ENCODE measurements around the gene CHD9.

The CHD9 gene

DNA sequence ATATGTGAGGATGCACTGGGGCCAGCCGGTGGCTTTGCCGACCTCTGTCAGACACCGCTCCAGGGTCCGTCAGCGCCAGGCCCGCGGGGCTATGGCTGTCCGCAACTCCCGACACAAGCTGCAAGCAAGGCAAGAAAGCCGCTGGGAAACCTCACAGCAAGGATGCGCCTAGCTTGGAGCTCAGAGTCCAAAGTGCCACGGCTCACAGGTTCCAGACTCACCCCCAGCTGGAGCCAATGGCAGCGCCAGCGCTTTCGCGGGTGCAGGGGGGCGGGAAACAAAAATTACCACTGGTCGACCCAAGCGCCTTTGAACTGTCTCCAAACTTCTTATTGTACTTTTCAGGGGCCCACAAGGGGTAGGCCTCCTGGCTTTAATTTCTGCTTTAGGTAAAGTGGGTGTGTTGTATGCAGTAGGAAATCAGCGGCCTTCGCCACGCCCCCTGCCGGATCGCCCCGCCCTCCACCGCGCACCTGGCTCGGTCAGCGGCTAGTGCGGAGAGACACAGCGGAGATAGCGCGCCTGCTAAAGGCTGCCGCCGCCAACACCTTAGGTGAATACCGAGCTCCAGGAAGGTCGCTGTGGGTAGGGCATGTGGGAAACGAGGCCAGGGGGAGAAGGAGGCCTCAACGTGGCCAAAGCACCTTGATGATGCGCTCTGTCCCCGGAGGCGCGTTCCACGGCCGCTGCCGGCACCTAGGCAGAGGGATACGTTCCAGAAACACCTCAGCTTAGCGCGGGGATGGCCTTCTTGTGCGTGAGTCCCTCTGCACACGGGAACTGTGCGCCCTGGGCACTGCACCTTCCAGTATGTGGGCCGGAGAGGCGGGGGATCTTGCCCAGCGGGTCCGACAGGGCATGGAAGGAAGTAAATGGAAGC lies 318.4 kb downstream of the CHD9 start:
- DNase-seq (ENCODE audit: low read depth) = peak; percentile 69

DNA sequence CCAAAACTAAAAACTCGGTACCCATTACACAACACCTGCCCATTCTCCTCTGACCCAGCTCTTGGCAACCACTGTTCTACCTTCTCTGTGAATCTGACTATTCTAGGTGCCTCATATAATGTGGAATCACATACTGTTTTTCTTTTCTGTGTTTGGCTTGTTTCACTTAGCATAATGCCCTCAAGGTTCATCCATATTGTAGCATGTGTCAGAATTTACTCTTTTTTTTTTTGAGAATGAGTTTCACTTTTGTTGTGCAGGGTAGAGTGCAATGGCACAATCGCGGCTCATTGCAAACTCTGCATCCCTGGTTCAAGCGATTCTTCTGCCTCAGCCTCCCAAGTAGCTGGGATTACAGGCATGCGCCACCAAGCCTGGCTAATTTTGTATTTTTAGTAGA lies 320.0 kb downstream of the CHD9 start:
- DNase-seq (ENCODE audit: low read depth) = no peak

DNA sequence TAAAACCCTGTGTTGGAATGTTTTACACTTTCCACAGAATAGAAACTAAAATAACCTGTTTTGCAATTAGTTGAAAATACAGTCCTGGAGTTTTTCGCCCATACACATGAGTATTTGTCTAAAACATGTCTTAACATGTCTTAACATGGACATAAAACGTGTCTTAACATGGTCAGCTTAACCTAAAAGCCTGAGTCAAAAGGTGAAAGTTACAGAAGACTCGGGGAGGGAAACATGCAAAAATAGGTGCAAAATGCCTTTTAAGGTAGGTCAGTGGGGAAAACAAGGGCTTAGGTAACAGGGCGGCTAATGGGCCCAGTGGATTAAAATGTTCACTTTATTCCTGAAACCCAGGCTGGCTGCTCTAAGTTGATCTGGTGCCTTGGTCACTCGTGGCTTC lies 323.3 kb downstream of the CHD9 start:
- DNase-seq (ENCODE audit: low read depth) = no peak
